NCI-H2196 (cell line): ENCODE measurements around the gene SLC25A21.
A peak's percentile ranks its signal among the peaks of the same experiment; 100 is the strongest.
"Not testable (repeated sequence)": the region's sequence is repeated elsewhere in the genome, so short reads cannot be mapped to it uniquely, and the experiment has no call there.

Experiments
- DNase-seq: peaks from one replicate; lab custom pipeline; 2025; ENCODE audit not compliant: unreplicated experiment; lab: John Stamatoyannopoulos, UW

Gene SLC25A21

GRCh38 chr14:36738269-36738668 is 434.1 kb downstream of the SLC25A21 start:
- no peak for DNase-seq

GRCh38 chr14:36726128-36726527 is 446.3 kb downstream of the SLC25A21 start:
- no peak for DNase-seq

- DNase-seq, result no peak
These were observed 448.2 kb downstream of the SLC25A21 start for GRCh38 chr14:36724162-36724561.

GRCh38 chr14:36723530-36723929 is 448.9 kb downstream of the SLC25A21 start:
- DNase-seq, result no peak

GRCh38 chr14:36721877-36722276 is 450.5 kb downstream of the SLC25A21 start:
- no peak for DNase-seq

GRCh38 chr14:36720657-36721056 is 451.7 kb downstream of the SLC25A21 start:
- DNase-seq, result no peak

GRCh38 chr14:36719823-36720222 is 452.6 kb downstream of the SLC25A21 start:
- no peak for DNase-seq

- no peak for DNase-seq
These were observed 454.2 kb downstream of the SLC25A21 start for GRCh38 chr14:36718216-36718615.

- no peak for DNase-seq
These were observed 455.0 kb downstream of the SLC25A21 start for GRCh38 chr14:36717363-36717762.

- DNase-seq, result no peak
These were observed 455.7 kb downstream of the SLC25A21 start for GRCh38 chr14:36716614-36717184.

- no peak for DNase-seq
These were observed 458.3 kb downstream of the SLC25A21 start for GRCh38 chr14:36713960-36714703.

GRCh38 chr14:36707570-36707969 is 464.8 kb downstream of the SLC25A21 start:
- no peak for DNase-seq

GRCh38 chr14:36702474-36702873 is 469.9 kb downstream of the SLC25A21 start:
- no peak for DNase-seq

- DNase-seq, result no peak
These were observed 471.3 kb downstream of the SLC25A21 start for GRCh38 chr14:36701132-36701531.

GRCh38 chr14:36700651-36701050 is 471.8 kb downstream of the SLC25A21 start:
- no peak for DNase-seq

- DNase-seq, result not testable (repeated sequence)
These were observed 473.0 kb downstream of the SLC25A21 start for GRCh38 chr14:36699420-36699819.

- DNase-seq, result peak; percentile 19
These were observed 481.9 kb downstream of the SLC25A21 start for GRCh38 chr14:36690311-36691040.

- DNase-seq, result no peak
These were observed 487.5 kb downstream of the SLC25A21 start for GRCh38 chr14:36684946-36685345.

GRCh38 chr14:36683083-36683724 is 489.2 kb downstream of the SLC25A21 start:
- DNase-seq, result no peak

GRCh38 chr14:36682338-36682737 is 490.1 kb downstream of the SLC25A21 start:
- no peak for DNase-seq

- DNase-seq, result no peak
These were observed 496.2 kb downstream of the SLC25A21 start for GRCh38 chr14:36676236-36676635.

- no peak for DNase-seq
These were observed 496.8 kb downstream of the SLC25A21 start for GRCh38 chr14:36675581-36675980.
